ENCODE measurements around the gene KRT86.
"Not testable (repeated sequence)": the region's sequence is repeated elsewhere in the genome, so short reads cannot be mapped to it uniquely, and the experiment has no call there.

KRT86 gene

DNA sequence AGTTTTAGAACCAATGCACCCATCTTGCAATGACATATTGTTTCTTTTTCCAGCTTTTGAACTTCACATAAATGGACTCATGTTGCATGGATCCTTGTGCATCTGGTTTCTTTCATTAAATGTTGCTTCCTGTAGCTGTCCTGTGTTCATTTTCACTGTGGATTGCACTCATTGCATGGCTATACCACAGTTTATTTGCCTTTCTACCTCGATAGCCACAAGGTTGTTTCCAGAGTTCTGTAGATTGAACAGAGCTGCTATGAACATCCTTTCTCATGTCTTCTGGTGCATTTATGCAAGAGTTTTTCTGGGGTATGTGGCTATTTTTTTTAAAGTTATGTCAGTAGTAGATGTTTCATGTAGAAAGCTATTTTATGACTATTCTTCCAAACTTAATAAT lies 20.4 kb downstream of the KRT86 start:
- DNase-seq = no peak

DNA sequence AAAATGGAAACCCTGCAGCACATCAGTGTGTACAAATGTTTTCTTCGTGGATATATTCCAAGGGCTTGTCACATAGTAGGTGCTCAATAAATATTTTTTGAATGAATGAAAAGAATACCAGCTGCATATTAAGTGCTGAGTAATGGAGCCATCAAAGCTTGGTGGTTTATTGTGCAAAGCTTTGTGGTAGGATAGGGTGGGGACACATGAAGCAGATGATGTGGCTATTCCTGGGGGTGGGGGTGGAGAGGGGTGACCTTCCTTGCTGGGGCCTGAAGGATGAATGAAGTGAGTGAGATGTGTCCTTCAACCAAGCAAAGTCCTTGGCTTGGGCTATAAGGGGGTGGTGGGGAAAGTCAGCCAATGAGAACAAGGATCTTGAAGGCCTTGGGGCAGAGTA lies 21.2 kb downstream of the KRT86 start:
- peak; percentile 39 to 63 for DNase-seq

- DNase-seq = no peak
Observed at GRCh38 chr12:52296572-52297215, 22.2 kb downstream of the KRT86 start.

- DNase-seq = no peak
Observed at GRCh38 chr12:52298677-52299190, 24.3 kb downstream of the KRT86 start.

DNA sequence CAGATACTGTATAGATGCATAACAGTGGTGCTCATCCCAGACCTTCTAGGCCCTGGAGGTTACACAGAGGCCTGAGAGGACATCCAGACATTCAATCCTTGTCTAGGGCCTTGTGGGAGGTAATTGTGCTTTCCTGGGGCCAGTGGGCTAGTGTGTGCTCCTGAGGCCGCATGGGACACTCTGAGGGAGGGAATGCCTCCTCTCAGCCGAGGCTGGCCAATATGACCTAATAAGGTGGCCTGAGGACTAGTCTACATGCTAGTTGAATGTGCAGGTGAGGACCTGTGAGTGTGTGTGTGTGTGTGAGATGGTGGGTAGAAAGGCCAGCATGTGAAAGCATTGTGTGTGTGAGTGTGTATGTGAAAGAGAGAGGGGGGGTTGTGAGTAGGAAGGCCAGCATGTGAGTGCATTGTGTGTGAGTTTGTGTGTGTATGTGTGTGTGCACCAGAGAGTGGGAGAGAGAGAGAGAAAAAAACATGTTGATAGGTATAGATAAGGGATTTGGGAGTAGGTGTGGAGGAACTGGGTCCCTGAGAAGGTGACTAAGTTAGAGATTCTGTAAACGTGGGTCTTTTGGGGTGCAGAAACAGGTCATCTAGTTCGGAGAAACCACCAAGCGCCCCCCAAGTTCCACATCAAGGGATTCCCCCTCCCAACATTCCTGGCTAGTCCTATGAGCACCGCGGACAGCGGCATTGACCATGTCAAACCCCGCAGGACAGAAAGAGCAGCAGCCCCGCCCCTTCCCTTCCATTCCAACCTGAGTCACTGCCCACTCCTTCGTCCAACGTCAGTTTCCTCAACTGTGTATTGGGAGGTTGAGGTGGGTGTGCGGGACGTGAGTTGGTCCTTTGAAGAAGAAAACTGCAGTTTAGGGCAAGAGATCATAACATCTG lies 26.6 kb downstream of the KRT86 start:
- DNase-seq = no peak

GRCh38 chr12:52301721-52302120 lies 27.3 kb downstream of the KRT86 start:
- DNase-seq = not testable (repeated sequence)

DNA sequence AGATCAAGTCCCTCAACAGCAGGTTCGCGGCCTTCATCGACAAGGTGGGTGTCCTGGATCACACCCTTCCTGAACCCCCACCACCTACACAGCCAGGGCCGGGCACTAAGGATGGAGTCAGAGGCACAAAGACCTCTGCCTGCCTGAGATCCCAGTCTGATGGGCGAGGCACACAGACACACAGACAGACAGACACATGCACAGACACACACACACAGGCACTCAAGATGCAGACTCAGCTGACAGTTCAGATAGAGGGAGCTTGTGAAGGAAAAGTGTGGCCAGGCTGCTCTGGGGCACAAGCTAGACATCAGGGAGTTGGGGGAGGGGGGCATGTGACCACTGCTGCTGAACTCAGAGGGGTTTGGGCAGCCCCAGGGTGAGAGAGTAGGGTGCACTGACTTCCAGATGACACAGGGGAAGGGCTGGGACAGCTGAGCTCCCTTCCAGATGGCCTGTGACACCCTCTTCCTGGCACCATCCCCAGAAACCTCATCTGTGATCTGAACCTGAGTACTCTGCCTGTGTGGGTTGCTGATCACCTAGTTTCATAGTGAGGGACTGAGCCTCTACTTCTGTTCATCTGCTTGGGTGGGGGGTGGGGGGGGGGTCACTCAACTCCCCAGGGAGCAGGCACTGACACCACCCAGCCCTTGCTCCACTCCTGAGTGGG lies 27.9 kb downstream of the KRT86 start:
- DNase-seq = not testable (repeated sequence)

DNA sequence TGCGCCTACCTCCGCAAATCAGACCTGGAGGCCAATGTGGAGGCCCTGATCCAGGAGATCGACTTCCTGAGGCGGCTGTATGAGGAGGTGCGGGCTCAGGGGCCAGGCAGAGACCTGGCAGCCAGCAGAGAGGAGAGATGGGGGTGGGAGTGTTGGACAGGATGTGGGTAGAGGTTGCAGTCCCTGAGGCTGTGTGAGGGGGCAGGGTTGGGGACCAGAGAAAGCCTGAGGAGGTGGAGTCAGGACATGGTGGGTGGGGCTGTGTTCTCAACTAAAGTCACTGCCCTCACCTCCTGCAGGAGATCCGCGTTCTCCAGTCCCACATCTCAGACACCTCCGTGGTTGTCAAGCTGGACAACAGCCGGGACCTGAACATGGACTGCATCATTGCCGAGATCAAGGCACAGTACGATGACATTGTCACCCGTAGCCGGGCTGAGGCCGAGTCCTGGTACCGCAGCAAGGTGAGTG lies 30.5 kb downstream of the KRT86 start:
- DNase-seq = not testable (repeated sequence)

DNA sequence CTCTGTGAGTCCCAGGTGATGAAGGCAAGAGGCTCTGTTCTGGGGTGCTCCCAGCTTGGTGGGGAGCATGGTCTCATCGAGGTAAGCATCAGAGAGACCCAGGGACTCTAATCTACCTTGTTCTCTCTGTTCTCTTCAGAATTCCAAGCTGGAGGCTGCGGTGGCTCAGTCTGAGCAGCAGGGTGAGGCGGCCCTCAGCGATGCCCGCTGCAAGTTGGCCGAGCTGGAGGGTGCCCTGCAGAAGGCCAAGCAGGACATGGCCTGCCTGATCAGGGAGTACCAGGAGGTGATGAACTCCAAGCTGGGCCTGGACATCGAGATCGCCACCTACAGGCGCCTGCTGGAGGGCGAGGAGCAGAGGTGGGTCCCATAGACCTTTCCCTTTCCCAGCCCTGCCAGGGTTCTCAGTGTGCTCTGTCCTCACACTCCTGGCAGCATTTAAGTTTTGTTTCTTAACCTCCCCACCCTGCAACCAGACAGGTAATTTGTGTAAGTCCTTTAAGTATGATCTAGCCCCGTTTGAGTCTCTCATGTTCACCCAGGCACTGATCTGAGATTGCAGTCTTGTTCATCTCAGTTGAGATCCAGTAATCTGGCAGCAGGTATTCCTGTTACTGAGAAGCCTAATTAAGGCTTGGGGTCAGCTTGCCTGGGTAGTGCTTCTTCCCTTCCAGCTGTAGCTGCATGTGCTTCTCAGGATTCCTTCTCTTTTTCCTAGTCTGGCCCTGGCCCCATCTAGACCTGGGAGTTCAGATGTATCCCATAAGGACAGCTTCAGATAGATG lies 31.7 kb downstream of the KRT86 start:
- DNase-seq = no peak

GRCh38 chr12:52306731-52307130 lies 32.3 kb downstream of the KRT86 start:
- DNase-seq = no peak

DNA sequence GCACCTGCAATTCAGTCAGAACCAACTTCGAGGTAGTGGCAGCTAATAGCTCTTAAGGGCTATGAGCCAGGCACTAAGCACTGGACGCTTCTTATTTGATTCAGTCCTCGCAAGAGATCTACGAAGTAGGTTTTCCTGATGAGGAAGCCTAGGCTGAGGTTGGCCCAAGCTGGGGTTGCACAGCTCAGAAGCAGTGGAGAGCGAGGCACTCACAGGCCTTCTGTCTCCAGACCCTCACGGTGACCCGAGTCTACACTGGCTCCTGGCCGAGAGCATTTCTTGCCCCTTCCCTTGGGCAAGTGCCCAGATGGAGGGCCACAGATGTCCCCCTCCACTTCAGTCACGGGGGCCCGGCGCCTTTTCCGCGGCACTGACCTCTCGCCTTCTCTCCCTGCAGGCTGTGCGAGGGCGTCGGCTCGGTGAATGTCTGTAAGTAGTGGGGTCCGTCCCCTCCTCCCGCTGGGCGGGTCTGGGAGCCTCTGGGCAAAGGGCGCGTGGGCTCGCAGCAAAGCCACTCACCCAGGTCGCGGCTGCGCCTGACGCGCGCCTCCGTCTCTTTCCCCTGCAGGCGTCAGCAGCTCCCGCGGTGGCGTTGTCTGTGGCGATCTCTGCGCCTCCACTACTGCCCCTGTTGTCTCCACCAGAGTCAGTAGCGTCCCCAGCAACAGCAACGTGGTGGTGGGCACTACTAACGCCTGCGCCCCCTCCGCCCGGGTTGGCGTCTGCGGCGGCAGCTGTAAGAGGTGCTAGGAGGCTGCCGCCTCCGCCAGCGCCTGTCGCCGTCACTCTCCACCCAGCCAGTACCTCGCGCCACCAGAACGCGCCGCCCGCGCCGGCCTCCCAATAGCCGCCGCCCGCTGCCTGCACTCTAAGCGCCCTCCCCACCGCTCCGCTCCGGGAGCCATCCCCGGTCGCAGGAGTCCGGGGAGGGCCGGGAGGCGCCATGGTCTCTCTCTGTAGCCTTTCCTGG lies 33.7 kb downstream of the KRT86 start:
- peak; percentile 23 to 51 for DNase-seq

GRCh38 chr12:52308806-52309425 lies 34.5 kb downstream of the KRT86 start:
- DNase-seq = no peak

GRCh38 chr12:52310622-52311284 lies 36.3 kb downstream of the KRT86 start:
- no peak for DNase-seq

- no peak for DNase-seq
Observed at GRCh38 chr12:52311285-52311648, 36.8 kb downstream of the KRT86 start.

GRCh38 chr12:52312086-52312485 lies 37.6 kb downstream of the KRT86 start:
- DNase-seq = no peak

GRCh38 chr12:52313461-52313860 lies 39.0 kb downstream of the KRT86 start:
- no peak for DNase-seq

DNA sequence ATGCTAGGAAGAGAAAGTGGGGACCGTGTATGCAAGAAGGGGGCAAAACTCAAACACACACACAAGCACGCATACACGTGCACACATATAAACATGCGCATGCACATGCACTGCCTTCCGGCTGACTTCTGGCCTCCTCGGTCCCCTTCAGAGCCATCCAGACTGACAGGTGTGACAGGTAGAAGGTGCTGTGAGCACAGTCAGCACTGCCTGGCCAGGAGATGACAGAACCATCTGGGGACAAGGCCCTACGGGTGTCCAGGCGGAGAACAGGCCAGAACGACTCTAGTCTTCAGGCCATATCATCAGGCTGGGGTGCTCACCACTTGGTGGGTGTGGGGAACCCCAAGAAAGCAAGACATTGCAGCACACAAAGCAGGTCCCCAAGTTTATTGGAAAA lies 39.5 kb downstream of the KRT86 start:
- no peak for DNase-seq

DNA sequence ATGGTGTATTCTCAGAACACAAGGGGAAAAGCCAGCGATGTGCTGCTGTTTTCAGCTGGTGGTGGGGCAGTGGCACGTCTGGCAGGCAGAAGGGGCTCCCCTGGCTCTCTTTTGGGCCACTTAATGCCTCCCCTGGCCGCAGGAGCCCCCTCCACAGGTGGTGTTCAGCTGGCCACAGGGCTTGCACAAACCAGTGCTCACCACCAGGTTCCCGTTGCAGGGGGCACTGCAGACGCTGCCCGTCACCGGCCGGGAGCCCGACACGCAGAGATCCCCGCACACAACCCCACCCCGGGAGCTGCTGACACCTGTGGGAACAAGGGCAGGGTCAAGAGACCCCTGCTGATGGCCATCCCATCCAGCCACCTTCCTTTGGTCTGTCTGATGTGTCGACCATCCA lies 40.1 kb downstream of the KRT86 start:
- DNase-seq = no peak

DNA sequence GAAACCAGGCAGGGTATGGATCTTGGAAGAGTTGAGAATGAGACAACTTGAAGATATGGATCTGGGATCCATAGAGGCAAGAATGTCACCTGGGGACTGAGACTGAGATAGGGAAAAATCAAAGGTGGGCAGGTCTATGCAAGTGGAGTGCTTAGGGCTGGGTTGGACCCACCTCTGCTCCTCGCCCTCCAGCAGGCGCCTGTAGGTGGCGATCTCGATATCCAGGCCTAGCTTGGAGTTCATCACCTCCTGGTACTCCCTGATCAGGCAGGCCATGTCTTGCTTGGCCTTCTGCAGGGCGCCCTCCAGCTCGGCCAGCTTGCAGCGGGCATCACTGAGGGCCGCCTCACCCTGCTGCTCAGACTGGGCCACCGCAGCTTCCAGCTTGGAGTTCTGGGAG lies 41.3 kb downstream of the KRT86 start:
- peak in 1 of 2 donors; percentile 30 for DNase-seq

GRCh38 chr12:52316290-52316689 lies 41.8 kb downstream of the KRT86 start:
- no peak for DNase-seq

Measured in inflammatory macrophage (primary cell).